Cerebellar nuclear complex (tissue), 1 donor: ENCODE data around the gene COL5A1.

ENCODE experiments used
- DNase-seq, 2 experiments: peaks; one replicate each; lab custom pipeline; 2025; lab: John Stamatoyannopoulos, UW

Gene COL5A1

DNA sequence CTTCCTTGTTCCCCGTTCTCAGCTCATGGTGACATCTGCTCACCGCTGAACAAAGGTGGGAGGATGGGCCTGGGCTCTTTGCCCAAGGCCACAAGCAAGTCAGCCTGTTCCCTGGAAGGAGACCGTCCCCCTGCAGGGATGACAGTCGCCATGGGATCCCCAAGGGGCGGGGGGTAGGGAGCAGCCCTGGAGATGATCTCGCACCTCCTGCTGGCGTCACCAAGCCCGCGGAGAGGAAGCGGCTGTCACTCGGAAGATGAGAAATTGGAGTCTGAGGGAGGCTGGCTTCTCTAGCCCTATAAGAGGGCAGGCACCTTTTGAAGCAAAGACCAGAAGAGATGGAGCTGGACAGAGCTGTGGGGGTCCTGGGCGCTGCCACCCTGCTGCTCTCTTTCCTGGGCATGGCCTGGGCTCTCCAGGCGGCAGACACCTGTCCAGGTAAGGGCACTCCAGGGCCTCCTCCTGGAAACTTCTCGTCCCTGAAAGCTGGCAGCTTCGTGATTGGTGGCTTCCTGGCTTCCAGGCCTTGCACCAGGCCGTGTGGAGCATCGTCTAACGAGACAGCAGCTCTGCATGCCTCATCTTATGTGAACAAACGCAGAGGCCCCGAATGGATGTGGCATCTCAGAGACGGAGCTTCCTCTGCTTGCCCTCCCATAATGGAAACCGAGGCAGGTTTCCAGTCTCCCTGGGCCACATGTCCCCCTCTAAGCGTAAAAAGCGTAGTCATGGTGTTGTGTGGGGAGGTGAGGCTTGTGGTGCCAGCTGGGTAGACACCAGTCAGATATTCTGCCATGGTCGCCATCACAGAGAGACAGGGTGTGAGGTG, 239.1 kb downstream of the COL5A1 start, which contains the start of gene FCN2:
FCN2 (plus strand) TSS at position 327 of the 829 bp plus-strand sequence; CDS start at position 339, 12 bp downstream.
- no peak for DNase-seq

DNA sequence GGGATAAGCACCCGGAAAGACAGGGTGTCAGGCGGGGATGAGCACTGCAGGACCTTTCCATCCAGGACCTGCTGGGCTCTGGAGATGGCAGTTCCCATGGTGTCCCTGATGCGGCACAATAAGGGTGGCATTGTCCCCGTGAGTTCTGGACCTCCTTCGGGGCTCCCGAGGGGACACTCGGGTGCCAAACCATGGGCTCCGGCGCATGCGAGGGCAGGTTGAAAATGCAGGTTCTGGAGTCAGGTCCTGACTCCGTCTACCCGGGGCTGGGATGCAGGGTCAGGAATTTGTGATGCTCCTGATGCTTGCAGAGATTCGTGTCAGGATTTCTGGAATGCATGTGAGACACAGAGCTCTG, 239.7 kb downstream of the COL5A1 start:
- DNase-seq: no peak

DNA sequence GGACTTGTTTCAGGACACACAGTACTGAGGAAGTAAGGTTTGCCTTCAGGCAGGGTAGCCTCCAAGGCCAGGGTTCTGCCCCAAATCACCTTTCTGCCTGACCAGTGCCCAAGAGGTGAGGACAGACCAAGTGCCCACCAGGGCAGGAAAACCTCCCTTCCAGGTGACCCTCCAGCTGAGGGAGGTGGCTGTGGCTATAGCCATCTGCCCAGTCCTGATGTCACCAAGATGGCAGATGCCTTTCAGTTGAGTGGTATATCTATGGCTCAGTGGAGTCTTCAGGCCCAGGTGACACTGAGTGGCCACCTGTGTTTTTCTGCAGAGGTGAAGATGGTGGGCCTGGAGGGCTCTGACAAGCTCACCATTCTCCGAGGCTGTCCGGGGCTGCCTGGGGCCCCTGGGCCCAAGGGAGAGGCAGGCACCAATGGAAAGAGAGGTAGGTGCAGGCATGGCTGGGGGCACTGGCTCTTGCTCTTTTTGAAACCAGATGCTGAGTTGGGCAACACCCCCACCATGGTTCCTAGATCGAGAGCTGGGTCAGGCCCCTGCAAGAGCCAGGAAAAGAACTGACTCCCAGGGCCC, 240.7 kb downstream of the COL5A1 start:
- no peak for DNase-seq

DNA sequence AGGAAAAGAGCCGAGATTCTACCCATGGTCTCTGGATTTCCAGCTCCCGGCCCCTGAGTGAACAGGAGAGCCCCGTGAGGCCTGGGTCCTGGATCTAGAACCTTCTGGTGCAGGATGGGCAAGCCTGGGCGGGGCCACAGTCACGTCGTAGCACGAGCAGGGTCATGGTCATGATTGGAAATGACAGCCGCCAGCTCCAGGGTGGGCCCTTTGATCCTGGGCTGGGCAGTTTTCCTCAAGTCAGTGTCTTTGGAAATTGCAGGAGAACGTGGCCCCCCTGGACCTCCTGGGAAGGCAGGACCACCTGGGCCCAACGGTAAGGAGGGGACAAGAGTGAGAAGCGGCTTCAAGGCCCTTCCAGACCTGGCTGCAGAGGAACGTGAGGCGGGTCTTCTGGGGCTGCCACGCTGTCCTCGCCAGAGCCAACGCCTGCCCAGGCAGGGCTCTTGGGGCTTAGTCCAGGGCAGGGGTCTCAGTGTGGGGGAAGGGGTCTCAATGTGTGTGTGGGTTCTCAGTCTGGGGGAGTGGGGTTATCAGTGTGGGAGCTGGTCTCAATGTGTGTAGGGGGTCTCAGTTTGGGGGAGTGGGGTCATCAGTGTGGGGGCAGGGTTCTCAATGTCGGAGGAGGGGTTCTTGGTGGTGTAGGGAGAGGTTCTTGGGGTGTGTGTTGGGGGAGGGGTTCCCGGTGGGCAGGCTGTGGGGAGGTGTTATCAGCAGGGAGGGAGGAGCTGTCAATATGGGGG, 241.6 kb downstream of the COL5A1 start:
- DNase-seq: no peak

DNA sequence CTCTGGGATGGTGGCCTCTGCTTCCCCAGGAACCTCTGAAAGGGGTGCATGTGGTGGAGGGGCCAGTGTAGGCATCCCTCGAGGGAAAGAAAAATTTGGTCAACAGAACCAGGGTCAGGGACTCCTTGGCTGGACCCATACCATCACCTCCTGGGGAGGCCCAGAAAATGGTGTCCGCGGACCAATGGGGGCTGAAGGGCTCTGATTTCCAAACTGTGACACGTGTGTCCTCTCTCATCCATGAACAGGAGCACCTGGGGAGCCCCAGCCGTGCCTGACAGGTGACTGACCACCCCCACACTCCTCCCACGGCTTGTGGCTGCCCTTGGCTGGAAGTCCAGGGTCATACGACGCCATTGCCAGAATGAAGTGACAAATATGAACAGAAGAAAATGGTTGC, 242.9 kb downstream of the COL5A1 start:
- no peak for DNase-seq

DNA sequence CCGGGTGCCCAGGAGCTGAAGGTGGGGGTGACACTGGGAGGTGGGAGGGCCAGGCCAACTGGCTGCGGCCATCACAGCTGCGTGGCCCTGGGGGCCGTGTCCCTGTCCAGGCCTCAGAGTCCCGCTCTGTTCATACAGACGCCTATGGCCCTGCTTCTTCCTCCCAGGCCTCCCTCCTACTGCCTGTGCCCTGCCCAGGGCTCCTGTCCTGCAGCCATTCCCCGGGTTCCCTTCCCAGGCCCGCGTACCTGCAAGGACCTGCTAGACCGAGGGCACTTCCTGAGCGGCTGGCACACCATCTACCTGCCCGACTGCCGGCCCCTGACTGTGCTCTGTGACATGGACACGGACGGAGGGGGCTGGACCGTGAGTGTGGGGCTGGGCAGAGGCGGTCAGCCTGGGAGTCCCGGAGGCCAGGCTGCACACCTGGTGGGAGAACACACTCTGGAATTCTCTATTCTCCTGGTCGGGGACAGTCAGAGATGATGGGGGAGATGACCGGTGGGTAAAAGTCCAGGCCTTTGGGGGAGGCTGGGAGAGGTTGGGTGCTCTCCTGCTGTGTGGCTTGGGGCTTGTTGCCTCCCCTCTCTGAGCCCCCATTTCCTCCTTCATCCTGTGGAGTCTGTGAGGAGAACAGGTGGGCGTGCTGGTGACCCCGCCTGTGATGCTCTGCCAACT, 243.5 kb downstream of the COL5A1 start:
- DNase-seq: no peak

DNA sequence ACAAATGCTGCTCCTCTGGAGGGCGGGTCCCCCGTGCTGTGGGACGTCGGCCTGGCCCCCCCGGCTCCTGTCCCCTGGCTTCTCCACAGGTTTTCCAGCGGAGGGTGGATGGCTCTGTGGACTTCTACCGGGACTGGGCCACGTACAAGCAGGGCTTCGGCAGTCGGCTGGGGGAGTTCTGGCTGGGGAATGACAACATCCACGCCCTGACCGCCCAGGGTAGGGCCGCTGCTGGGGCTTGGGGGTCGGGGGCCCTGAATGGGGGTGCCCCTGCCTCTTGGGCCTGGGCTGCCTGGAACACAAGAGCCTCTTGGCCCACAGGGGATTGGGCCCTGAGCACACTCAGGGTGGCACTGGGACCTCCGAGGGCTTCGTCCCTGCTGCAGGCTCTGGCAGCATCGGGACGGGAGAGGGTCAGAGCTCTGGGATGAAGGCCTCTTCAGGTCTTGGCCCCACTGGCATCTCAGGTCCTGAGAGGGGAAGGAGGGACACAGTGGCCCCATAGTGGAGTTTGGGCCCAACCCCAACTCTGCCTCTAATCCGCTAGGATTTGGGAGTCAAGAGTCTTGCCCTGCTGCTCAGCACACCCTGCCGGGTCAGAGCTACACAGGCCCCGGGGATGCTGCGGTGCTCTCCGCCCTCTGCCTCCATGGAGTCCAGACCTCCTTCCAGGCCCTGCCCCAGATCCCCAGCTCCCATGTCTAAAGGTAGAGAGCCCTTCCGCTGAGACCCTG, 244.2 kb downstream of the COL5A1 start:
- no peak for DNase-seq

DNA sequence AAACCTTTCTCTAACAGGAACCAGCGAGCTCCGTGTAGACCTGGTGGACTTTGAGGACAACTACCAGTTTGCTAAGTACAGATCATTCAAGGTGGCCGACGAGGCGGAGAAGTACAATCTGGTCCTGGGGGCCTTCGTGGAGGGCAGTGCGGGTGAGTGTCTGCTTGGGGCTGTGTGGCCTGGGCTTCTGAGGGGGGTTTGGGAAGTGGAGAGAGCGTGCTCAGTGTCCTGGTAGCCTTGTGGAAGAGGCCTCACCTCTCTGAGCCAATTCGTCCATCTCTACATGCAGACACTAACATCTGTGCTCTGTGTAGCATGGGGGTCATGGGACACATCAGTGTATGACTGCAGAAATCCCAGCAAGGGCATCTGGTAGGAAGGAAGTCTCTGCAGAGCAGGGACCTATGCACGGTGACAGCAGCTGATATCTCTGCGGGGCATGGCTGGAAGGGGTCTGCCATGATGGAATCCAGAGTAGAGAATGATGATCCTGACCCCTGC, 244.9 kb downstream of the COL5A1 start:
- DNase-seq: no peak

DNA sequence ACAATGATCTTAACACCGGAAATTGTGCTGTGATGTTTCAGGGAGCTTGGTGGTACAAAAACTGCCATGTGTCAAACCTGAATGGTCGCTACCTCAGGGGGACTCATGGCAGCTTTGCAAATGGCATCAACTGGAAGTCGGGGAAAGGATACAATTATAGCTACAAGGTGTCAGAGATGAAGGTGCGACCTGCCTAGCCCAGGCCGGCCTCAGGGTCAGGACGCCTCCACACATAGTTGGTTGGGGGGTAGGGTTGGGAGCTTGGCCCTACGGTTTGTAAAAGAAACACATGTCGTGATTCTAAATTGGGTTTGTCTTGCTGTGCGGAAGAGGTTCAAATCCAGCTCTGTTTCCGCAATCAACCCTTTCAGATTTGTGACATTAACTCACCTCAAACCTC, 245.6 kb downstream of the COL5A1 start:
- DNase-seq: no peak

DNA sequence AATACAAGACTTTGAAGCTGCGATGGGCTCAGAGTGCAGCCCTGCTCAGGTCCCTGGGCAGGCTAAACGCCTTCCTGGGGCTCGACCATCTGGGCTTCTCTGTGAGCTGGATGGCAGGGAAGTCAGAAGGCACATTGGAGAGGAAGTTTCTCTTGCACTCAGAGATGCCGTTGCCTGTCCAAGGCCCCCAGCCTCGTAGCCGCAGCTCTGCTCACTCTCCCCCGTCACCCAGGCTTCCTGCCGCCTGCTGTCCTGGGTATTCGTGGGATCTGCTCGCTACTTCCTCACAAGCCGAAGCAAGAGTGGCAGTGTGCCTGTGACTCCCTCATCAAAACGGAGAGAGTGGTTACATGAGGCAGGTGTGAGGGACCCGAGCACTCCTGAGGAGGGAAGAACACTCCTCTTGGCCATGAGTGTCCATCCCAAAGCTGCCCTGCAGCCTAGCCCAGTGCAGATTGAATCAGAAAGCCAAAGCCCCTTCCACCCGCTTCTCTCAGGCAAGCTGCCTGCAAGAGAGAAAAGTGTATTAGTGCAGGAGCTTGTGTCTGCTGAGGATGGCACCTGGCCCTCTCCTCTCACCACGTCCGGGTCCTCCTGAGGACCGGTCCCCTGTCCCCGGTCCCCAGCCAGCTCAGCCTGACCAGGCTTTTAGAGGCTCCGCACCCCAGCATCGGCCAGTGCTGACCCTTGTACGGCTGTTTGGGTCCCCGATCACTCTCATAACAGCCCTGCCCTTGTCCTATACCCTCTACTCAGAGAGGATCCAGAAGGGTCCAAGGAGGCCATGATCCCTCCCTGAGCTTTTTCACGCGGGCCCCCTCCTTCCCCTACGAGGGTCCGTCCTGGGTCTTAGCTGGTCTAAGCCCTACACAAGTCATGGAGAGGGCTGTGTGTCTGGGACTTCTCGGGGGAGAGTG, 246.3 kb downstream of the COL5A1 start:
- DNase-seq: no peak

DNA sequence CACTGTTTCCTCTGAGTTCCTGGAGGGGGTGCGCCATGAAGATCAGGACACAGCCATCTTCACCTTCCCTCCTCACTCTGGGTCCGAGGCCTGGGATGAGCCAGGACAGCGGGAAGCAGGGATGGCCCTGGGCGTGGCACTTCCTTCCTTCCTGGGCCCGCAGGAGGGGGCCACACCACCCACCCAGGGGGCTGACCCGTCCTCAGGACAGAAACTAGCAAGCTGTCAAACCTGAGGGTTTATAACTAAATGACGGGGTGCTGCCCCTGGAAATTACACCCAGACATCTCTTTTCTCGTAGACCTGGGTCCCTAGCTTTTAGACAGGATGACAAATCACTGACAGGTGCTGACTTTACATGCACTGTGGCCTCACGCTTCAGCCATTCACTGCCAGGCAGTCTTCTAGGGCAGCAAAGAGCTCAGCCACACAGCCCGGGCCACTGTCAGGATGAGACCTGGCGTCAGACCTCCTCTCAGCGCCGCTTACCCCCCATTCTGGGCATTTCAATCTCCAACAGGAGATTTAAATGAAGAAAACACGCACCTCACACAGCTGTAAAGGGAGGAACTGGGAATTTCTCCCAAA, 247.1 kb downstream of the COL5A1 start:
- no peak for DNase-seq

DNA sequence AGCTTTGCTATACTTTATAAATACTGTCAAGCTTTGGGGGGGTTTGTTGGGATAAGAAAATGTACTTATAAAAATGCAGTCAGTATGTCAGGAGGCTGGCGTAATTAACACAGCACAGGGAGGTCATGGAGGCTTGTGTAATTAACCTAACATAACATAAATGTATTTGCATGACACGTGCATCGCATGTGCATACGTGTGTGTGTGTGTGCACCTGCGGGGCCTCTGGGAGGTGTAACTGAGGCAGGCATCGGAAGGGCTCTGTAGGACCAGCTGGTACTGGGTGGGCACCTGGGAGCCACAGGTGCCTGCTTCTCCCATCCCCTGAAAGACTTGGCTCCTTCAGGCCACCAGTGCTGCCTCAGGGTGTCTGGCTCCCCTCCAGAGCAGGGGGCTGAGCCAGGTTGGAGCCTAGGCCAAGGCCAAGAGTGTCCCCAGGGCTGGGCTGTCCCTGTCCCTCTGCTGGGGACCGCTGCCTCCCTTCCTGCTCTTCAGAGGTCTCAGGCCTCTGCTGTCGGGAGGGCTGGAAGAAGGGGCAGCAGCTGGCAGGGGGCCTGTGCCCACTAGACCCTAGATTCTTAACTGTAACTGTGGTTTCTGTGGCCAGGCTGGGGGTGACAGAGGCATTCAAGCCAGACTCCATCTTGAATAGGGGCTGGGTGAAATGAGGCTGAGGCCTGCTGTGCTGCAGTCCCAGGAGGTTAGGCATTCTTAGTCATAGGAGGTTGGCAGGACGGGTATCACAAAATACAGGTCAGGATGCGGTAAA, 248.0 kb downstream of the COL5A1 start:
- DNase-seq: no peak

DNA sequence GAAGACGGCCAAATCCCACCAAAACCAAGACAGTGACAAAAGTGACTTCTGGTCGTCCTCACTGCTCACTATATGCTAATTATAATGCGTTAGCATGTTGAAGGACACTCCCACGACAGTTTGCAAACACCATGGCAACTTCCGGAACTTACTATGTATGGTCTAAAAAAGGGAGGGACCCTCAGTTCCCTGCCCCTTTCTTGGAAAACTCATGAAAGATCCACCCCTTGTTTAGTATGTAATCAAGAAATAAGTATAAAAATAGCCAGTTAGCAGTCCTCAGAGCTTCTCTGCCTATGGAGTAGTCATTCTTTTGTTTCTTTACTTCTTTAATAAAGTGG, 248.5 kb downstream of the COL5A1 start:
- DNase-seq: no peak

DNA sequence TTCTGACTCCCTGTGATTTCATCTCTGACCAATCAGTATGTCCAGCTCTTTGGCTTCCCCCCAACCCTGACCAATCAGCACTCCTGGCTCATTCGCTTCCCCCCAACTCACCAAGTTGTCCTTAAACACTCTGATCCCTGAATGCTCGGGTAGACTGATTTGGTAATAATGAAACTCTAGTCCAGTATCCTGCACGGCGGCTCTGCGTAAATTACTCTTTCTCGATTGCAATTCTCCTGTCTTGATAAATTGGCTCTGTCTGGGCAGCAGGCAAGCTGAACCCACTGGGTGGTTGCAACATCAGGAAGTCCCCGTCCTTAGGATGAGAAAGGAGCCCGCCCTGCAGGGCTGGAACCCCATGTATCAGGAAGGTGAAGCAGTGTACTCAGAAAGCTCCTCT, 249.4 kb downstream of the COL5A1 start:
- DNase-seq: no peak

DNA sequence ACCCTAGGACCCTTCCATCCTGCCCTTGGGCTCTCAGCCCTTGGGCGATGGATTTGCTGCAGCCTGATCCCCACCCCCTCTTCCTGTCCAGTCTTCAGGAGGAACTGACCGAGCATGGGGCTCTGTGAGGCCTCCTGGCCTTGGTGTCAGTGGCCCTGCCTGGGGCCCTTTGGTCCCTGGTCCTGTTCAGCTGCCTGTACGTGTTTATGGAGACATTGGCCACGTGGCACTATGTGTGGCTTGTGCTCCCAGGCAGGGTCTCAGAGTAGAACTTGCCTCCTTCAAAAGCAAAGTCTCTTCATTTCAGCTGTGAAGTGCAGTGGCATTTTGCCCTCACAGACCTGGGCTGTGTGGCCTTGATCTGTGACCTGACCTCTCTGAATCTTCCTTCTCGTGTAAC, 250.1 kb downstream of the COL5A1 start:
- DNase-seq: no peak

DNA sequence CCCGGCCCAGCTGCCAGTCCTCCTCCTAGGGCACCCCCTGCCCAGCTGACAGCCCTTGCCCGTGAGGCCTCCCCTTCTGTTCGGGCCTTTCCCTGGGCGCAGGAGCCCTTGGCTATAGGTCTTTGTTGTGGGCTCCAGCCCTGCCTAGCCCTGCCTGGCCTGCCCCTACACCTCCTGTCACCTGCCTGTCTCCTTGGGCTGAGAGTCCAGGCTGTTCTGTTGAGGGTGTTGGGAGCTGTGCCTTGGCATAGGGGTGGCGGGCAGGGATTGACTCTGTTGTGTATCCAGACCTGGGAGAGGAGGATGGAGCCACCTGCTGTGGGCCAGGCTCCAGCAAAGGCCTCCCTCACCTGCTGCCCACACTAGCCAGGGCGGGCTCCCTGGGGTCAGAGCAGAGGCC, 250.6 kb downstream of the COL5A1 start:
- DNase-seq: no peak

DNA sequence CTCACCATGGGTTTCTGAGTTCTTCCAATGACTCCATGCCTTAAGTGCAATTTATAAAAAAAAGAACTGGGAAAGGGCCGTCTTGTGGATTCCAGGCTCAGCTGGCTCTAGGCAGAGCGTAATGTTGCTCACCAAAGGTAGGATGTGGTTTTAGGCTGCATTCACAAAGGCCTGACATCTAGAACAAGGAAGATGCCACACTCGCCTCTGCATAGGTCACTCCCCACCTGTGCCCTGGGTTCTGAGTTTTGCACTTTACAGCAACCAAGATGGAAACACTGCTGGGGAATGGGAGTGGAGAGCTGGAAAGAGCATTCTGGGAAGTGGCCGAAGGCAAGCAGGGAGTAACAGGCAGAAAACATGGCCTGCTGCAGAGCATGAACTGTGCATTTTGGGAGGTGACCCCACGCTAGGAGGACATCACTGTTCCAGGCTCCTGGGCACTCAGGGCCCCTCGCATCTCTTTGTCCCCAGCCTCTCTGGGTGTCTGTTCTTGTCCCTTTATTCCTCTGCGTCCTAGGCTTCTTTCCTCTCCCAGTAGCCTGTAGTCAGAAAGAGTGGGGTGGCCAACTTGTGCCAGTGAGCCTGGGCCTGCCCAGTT, 251.3 kb downstream of the COL5A1 start:
- DNase-seq: no peak
